Measurements from ENCODE around the gene KCNAB1. TPM values are rescaled to one million over a fixed set of nuclear protein-coding genes. Genes with fewer than 3 reads are reported as not detected.

Gene KCNAB1
- total RNA-seq, 2 donors from 2014 or later, result 0.07 to 0.74 TPM

GRCh38 chr3:156413293-156413892 is 293.0 kb downstream of the KCNAB1 start:
- no peak overlapping the region for H3K9ac ChIP-seq (ENCODE audit: low read depth in 2 of 2, low read length in 2 of 2)
- no peaks in the 10 kb centered on the region for H3K4me1 ChIP-seq
- intact Hi-C loops (cut with DNase I), result no loop called here
- H3K36me3 ChIP-seq, result no peaks in the 10 kb centered on the region
- no peak for TF ChIP-seq CTCF (IDR thresholded peaks at IDR 0.05)
- H3K27me3 ChIP-seq, result no peaks in the 10 kb centered on the region
- no peak overlapping the region for H3K4me3 ChIP-seq
- H3K27ac ChIP-seq, result no peak overlapping the region
- no peaks in the 10 kb centered on the region for H3K9me3 ChIP-seq
- no peak for DNase-seq

- Histone ChIP-seq H3K4me3 (no peak overlapping the region), H3K9ac (ENCODE audit: low read depth in 2 of 2, low read length in 2 of 2) (no peak overlapping the region), H3K27me3 (no peaks in the 10 kb centered on the region), H3K36me3 (no peaks in the 10 kb centered on the region), H3K27ac (no peak overlapping the region), H3K9me3 (no peaks in the 10 kb centered on the region), H3K4me1 (no peaks in the 10 kb centered on the region)
- intact Hi-C loops (cut with DNase I), result no loop called here
- no peak for DNase-seq
- TF ChIP-seq CTCF (IDR thresholded peaks at IDR 0.05), result no peak
Observed at GRCh38 chr3:156416846-156417558, 296.6 kb downstream of the KCNAB1 start.

- no peak overlapping the region for H3K9ac ChIP-seq (ENCODE audit: low read depth in 2 of 2, low read length in 2 of 2)
- no peaks in the 10 kb centered on the region for H3K36me3 ChIP-seq
- H3K27me3 ChIP-seq, result no peaks in the 10 kb centered on the region
- H3K4me1 ChIP-seq, result no peaks in the 10 kb centered on the region
- H3K9me3 ChIP-seq, result no peaks in the 10 kb centered on the region
- H3K27ac ChIP-seq, result no peak overlapping the region
- no peak for DNase-seq
- H3K4me3 ChIP-seq, result no peak overlapping the region
- TF ChIP-seq CTCF (IDR thresholded peaks at IDR 0.05), result no peak
- intact Hi-C loops (cut with DNase I), result no loop called here
Observed at GRCh38 chr3:156417559-156418132, 297.3 kb downstream of the KCNAB1 start.

- TF ChIP-seq CTCF (IDR thresholded peaks at IDR 0.05), result no peak
- Histone ChIP-seq H3K4me1 (no peaks in the 10 kb centered on the region), H3K27ac (no peak overlapping the region), H3K27me3 (no peaks in the 10 kb centered on the region), H3K9ac (ENCODE audit: low read depth in 2 of 2, low read length in 2 of 2) (no peak overlapping the region), H3K36me3 (no peaks in the 10 kb centered on the region), H3K4me3 (no peak overlapping the region), H3K9me3 (no peaks in the 10 kb centered on the region)
- DNase-seq, result no peak
- intact Hi-C loops (cut with DNase I), result no loop called here
Observed at GRCh38 chr3:156418428-156418827, 298.1 kb downstream of the KCNAB1 start.

GRCh38 chr3:156421534-156421933 is 301.2 kb downstream of the KCNAB1 start:
- TF ChIP-seq CTCF (IDR thresholded peaks at IDR 0.05), result no peak
- Histone ChIP-seq H3K9me3 (no peaks in the 10 kb centered on the region), H3K4me1 (no peaks in the 10 kb centered on the region), H3K9ac (ENCODE audit: low read depth in 2 of 2, low read length in 2 of 2) (no peak overlapping the region), H3K36me3 (no peaks in the 10 kb centered on the region), H3K27me3 (no peaks in the 10 kb centered on the region), H3K4me3 (no peak overlapping the region), H3K27ac (no peak overlapping the region)
- no peak for DNase-seq
- intact Hi-C loops (cut with DNase I), result no loop called here

Data from colonic mucosa (tissue), 4 donors.